ENCODE results near the gene ADAM22. TPM values are rescaled to one million over a fixed set of nuclear protein-coding genes. Genes with fewer than 3 reads are reported as not detected.
A peak's percentile ranks its signal among the peaks of the same experiment; 100 is the strongest.

Gene ADAM22
- total and polyA plus RNA-seq, 2 donors: 0.96 to 4.3 TPM

DNA sequence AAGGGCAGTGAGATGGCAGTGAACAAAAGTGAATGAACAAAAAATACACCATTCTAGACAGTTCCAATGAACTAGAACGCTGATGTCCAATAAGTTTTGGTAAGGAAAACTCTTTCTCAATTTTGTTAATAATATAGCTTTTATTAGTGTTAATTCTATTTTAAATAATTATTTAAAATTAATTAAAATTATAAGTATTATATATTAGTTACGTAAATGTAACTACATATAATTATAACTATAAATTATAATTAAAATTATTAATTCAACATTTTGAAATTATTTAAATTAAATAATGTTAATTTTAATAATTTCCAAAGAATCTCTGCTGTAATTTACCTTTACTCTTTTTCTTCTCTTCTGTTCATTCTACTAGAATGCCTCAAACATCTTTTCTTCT, 280.4 kb downstream of the ADAM22 start:
- over 99% methylated on average over 2 of the region's 2 CpGs for WGBS
- Histone ChIP-seq H3K4me1 (ENCODE audit: control insufficient read depth in 2 of 2, insufficient read depth in 2 of 2, low read length in 2 of 2) (peaks cover 2 to 11% of the 10 kb centered on the region in 2 donors), H3K36me3 (ENCODE audit: control insufficient read depth in 2 of 2, insufficient read depth in 2 of 2, low read length in 1 of 2) (peaks cover 8 to 54% of the 10 kb centered on the region in 2 donors), H3K4me3 (ENCODE audit: low read length in 2 of 2) (no peak overlapping the region), H3K9me3 (ENCODE audit: control insufficient read depth in 2 of 2, insufficient read depth in 1 of 2, low read length in 1 of 2) (no peaks in the 10 kb centered on the region), H3K27me3 (ENCODE audit: control insufficient read depth in 2 of 2, insufficient read depth in 1 of 2, low read length in 1 of 2) (no peaks in the 10 kb centered on the region), H3K27ac (ENCODE audit: low read depth in 1 of 2, low read length in 1 of 2) (no peak overlapping the region)
- DNase-seq (ENCODE audit: low read depth in 6 of 9, low spot score in 9 of 9): no peak

DNA sequence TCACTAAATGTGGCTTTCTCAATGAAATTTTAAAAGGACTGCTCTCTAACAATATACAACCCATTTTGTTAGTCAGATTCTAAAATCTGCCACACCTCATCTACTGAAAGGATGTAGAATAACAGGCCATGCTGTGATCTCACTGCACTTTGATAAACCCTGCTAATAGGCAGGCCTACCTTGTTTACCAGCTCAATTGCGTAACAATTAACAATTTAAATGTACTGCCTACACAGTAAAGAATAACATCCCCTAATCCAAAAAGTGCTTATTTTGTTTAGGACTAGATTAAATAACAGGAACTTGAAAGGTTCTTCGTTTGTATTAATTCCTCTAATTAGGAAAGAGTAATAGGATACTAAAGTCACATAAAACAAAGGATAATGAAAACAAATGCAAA, 281.2 kb downstream of the ADAM22 start:
- no peak overlapping the region for H3K27ac ChIP-seq (ENCODE audit: low read depth in 1 of 2, low read length in 1 of 2)
- no peak overlapping the region for H3K4me3 ChIP-seq (ENCODE audit: low read length in 2 of 2)
- H3K27me3 ChIP-seq (ENCODE audit: control insufficient read depth in 2 of 2, insufficient read depth in 1 of 2, low read length in 1 of 2): no peaks in the 10 kb centered on the region
- DNase-seq (ENCODE audit: low read depth in 6 of 9, low spot score in 9 of 9): no peak
- WGBS: 97% methylated on average over 2 of the region's 2 CpGs
- H3K9me3 ChIP-seq (ENCODE audit: control insufficient read depth in 2 of 2, insufficient read depth in 1 of 2, low read length in 1 of 2): no peaks in the 10 kb centered on the region
- peaks cover 2 to 13% of the 10 kb centered on the region in 2 donors for H3K4me1 ChIP-seq (ENCODE audit: control insufficient read depth in 2 of 2, insufficient read depth in 2 of 2, low read length in 2 of 2)
- H3K36me3 ChIP-seq (ENCODE audit: control insufficient read depth in 2 of 2, insufficient read depth in 2 of 2, low read length in 1 of 2): peaks cover 8 to 48% of the 10 kb centered on the region in 2 donors

DNA sequence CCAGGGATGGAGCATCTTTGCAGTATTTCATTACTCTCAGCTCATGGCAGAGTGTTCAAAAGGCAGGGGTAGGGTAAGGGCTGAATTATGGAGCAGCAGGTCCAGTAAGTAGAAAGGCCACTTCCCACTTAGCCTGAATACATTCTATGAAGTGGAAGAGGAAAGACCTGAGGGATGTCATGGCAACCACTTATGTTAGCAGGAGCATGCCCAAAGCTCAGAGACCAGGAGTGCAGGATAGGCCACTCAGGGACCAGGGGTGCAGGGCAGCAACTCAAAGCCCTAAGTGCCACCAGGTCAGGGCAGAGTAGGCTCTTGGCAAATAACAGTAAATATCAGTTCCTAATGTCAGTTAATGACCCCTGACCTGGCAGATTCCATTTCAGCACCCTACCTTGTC, 282.2 kb downstream of the ADAM22 start:
- Histone ChIP-seq H3K9me3 (ENCODE audit: control insufficient read depth in 2 of 2, insufficient read depth in 1 of 2, low read length in 1 of 2) (no peaks in the 10 kb centered on the region), H3K4me1 (ENCODE audit: control insufficient read depth in 2 of 2, insufficient read depth in 2 of 2, low read length in 2 of 2) (peaks cover 4 to 19% of the 10 kb centered on the region in 2 donors), H3K27ac (ENCODE audit: low read depth in 1 of 2, low read length in 1 of 2) (no peak overlapping the region), H3K4me3 (ENCODE audit: low read length in 2 of 2) (no peak overlapping the region), H3K27me3 (ENCODE audit: control insufficient read depth in 2 of 2, insufficient read depth in 1 of 2, low read length in 1 of 2) (no peaks in the 10 kb centered on the region), H3K36me3 (ENCODE audit: control insufficient read depth in 2 of 2, insufficient read depth in 2 of 2, low read length in 1 of 2) (peaks cover 8 to 46% of the 10 kb centered on the region in 2 donors)
- DNase-seq (ENCODE audit: low read depth in 6 of 9, low spot score in 9 of 9): no peak

DNA sequence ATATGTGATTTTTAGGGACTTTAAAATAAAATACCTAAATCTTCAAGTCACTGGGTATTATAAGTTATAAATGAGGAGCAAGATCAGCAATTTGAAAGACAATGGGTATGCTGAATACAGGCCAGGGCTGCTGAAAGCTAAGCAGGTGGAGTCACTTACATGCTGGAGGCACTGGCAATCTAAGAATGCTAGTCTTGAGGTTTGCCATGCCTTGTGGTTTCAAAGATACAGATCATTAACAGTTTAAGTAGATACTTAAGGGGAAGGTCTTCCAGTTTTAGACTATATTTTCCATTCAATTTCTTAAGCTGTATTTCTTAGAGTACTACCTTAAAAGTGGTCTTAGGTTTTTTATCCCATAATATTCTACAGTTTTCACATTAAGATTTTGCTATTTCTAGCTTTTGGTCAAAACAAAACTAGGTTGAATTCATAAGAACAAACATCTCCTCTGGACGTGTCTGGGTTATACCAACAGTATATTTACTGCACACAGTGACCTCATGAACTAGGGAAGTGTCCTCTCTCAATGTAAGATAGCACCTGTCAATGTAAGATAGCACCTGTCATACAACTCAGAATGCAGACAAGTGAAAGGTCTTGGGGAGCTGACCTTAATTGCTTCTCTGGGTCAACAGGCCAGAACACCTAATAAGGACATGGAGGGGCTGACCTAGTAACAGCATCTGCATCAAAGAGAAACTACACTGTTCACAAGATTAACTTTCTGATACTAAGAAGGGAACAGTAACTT, 283.8 kb downstream of the ADAM22 start:
- Histone ChIP-seq H3K4me3 (ENCODE audit: low read length in 2 of 2) (peak overlapping the region; percentile 69 to 88), H3K27me3 (ENCODE audit: control insufficient read depth in 2 of 2, insufficient read depth in 1 of 2, low read length in 1 of 2) (no peaks in the 10 kb centered on the region), H3K27ac (ENCODE audit: low read depth in 1 of 2, low read length in 1 of 2) (peak overlapping the region; percentile 25 to 73), H3K9me3 (ENCODE audit: control insufficient read depth in 2 of 2, insufficient read depth in 1 of 2, low read length in 1 of 2) (no peaks in the 10 kb centered on the region), H3K4me1 (ENCODE audit: control insufficient read depth in 2 of 2, insufficient read depth in 2 of 2, low read length in 2 of 2) (peaks cover 4 to 19% of the 10 kb centered on the region in 2 donors), H3K36me3 (ENCODE audit: control insufficient read depth in 2 of 2, insufficient read depth in 2 of 2, low read length in 1 of 2) (peaks cover 8 to 32% of the 10 kb centered on the region in 2 donors)
- DNase-seq (ENCODE audit: low read depth in 6 of 9, low spot score in 9 of 9): peak in 8 of 9 donors; percentile 2 to 59 (median 19)
- 8% methylated on average over 1 of the region's 1 CpG for WGBS

DNA sequence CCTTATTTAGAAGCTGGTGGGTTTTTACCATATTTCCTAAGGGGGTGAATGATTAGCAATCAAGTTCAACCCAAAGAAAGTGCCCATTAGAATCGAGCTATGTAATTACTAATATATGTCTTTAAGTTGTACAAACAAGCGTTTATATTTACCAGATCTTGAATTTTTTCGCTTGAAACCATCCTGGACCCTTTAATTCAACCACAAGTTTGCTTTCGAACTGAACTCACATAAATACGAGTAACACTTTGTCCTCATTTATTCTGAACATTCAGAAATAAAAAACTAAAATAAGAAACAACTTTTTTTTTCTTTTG, 284.3 kb downstream of the ADAM22 start:
- WGBS: 21% methylated on average over 5 of the region's 5 CpGs
- Histone ChIP-seq H3K27ac (ENCODE audit: low read depth in 1 of 2, low read length in 1 of 2) (peak overlapping the region in 1 of 2 donors; percentile 73), H3K36me3 (ENCODE audit: control insufficient read depth in 2 of 2, insufficient read depth in 2 of 2, low read length in 1 of 2) (peaks cover 8 to 26% of the 10 kb centered on the region in 2 donors), H3K4me3 (ENCODE audit: low read length in 2 of 2) (peak overlapping the region; percentile 69 to 88), H3K9me3 (ENCODE audit: control insufficient read depth in 2 of 2, insufficient read depth in 1 of 2, low read length in 1 of 2) (no peaks in the 10 kb centered on the region), H3K27me3 (ENCODE audit: control insufficient read depth in 2 of 2, insufficient read depth in 1 of 2, low read length in 1 of 2) (no peaks in the 10 kb centered on the region), H3K4me1 (ENCODE audit: control insufficient read depth in 2 of 2, insufficient read depth in 2 of 2, low read length in 2 of 2) (peaks cover 4 to 19% of the 10 kb centered on the region in 2 donors)
- DNase-seq (ENCODE audit: low read depth in 6 of 9, low spot score in 9 of 9): peak in 2 of 9 donors; percentile 2 to 24

DNA sequence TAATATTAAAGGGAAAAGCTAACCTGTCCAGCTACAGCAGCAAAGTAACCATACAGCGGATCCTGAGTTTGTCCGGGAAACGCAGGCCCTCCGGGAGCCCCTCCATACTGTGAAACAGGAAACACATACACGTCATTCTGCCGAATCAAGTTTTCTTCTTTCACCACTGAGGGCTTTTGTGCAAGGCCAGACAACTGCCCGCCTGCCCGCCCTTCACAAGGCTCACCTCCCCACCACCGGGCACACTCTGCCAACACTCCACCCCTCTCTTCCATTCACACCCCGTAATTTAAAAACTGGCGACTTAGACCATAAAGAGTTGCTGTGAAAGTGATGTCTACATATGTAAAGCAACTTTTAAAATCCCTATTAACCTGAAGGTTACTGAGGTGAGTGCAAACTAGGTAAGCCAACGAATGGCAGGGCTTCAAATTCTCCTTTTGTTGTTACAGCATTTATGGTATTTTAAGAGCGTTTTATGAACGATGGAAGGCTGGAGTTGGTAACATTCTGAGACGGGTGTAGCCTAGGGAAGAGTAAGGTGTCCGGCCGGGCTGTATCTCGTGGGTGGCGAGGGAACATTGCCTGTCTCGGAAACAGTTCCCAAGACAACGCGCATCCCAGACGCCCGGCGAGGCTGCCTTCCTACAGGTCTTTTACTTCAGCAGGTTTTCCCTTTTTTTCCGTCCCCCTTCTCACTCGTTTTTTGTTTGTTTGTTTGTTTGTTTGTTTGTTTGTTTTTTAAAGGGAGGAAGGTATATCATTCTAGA, 285.0 kb downstream of the ADAM22 start:
- WGBS: under 1% methylated on average over 27 of the region's 27 CpGs
- H3K9me3 ChIP-seq (ENCODE audit: control insufficient read depth in 2 of 2, insufficient read depth in 1 of 2, low read length in 1 of 2): no peaks in the 10 kb centered on the region
- H3K27me3 ChIP-seq (ENCODE audit: control insufficient read depth in 2 of 2, insufficient read depth in 1 of 2, low read length in 1 of 2): no peaks in the 10 kb centered on the region
- H3K27ac ChIP-seq (ENCODE audit: low read depth in 1 of 2, low read length in 1 of 2): peak overlapping the region; percentile 42 to 73
- peak overlapping the region; percentile 69 to 88 for H3K4me3 ChIP-seq (ENCODE audit: low read length in 2 of 2)
- H3K36me3 ChIP-seq (ENCODE audit: control insufficient read depth in 2 of 2, insufficient read depth in 2 of 2, low read length in 1 of 2): peaks cover 6 to 20% of the 10 kb centered on the region in 2 donors
- peak in 7 of 9 donors; percentile 8 to 53 (median 19) for DNase-seq (ENCODE audit: low read depth in 6 of 9, low spot score in 9 of 9)
- H3K4me1 ChIP-seq (ENCODE audit: control insufficient read depth in 2 of 2, insufficient read depth in 2 of 2, low read length in 2 of 2): peaks cover 4 to 19% of the 10 kb centered on the region in 2 donors

DNA sequence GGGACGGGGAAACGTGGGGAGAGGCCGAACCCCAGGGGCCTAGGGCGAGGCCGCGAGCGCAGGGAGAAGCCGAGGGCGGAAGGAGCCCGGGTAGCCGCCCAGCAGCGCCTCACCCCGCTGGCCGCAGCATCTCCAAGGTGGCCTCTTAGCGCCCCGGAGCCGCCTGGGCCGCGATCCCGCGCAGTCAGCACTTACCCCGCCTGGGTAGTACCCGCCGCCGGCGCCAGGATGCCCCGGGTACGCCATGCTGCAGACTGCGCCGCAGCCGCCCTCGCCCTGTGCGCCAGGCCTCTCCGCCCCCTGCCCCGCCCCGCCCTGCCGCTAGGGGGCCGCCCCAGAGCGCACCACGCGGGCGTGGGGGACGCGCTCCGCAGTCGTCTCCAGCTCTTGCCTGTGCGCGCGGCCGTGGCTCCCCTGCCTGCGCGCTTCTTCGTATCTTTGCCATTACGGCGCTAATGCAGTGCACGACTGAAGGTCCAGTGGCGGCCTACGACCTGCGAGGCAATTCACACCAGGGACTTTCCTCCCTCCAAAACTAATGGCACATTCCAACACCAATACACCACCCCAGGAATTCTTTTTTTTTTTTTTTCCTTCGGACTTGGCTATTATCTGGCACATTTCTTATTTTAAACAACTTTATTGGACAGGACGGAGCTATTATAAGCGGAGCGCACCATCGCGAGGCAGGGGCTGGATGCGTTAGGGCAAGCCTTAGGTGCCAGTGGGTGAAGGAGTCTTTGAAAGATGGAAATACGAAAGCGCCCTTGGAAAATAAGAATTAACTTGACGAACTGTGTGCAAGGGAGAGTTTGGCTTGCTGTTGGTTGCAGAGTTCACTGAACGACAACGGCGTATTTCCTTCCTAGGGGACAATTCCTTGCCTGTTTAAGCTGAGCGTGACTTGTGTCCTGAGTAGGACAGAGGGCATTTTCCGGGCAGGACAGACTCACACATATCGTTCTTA, 286.0 kb downstream of the ADAM22 start, which contains the start of gene SRI:
Gene SRI (minus strand): TSS at position 258 of the 967 bp plus-strand sequence. CDS start 12 bp downstream, at position 246.
- Histone ChIP-seq H3K36me3 (ENCODE audit: control insufficient read depth in 2 of 2, insufficient read depth in 2 of 2, low read length in 1 of 2) (peaks cover 3 to 12% of the 10 kb centered on the region in 2 donors), H3K9me3 (ENCODE audit: control insufficient read depth in 2 of 2, insufficient read depth in 1 of 2, low read length in 1 of 2) (no peaks in the 10 kb centered on the region), H3K27ac (ENCODE audit: low read depth in 1 of 2, low read length in 1 of 2) (peak within 1 kb of the TSS; percentile 66 to 73), H3K4me3 (ENCODE audit: low read length in 2 of 2) (peak within 1 kb of the TSS; percentile 69 to 88), H3K27me3 (ENCODE audit: control insufficient read depth in 2 of 2, insufficient read depth in 1 of 2, low read length in 1 of 2) (no peaks in the 10 kb centered on the region), H3K4me1 (ENCODE audit: control insufficient read depth in 2 of 2, insufficient read depth in 2 of 2, low read length in 2 of 2) (peaks cover 4 to 19% of the 10 kb centered on the region in 2 donors)
- WGBS: under 1% methylated on average over 74 of the region's 75 CpGs
- peak; percentile 61 to 93 (median 81) for DNase-seq (ENCODE audit: low read depth in 6 of 9, low spot score in 9 of 9)

DNA sequence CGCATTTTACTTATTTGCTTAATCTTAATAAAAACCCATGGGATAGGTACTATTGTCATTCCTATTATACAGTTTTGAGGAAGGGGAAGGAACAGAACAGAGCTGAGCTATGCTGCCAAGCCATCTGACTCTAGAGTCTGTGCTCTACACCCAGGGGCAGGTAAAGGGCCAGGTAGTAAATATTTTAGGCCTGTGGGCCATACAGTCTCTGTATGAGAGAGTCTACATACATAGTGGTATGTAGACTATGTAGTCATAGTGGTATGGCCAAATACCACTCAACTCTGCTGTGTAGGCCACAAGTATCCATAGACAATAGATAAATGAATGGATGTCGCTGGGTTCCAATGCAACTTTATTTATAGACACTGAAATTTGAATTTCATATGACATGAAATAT, 289.2 kb downstream of the ADAM22 start:
- 98% methylated on average over 2 of the region's 2 CpGs for WGBS
- no peaks in the 10 kb centered on the region for H3K36me3 ChIP-seq (ENCODE audit: control insufficient read depth in 2 of 2, insufficient read depth in 2 of 2, low read length in 1 of 2)
- no peak overlapping the region for H3K27ac ChIP-seq (ENCODE audit: low read depth in 1 of 2, low read length in 1 of 2)
- no peak for DNase-seq (ENCODE audit: low read depth in 6 of 9, low spot score in 9 of 9)
- peaks cover 2 to 13% of the 10 kb centered on the region in 2 donors for H3K4me1 ChIP-seq (ENCODE audit: control insufficient read depth in 2 of 2, insufficient read depth in 2 of 2, low read length in 2 of 2)
- H3K27me3 ChIP-seq (ENCODE audit: control insufficient read depth in 2 of 2, insufficient read depth in 1 of 2, low read length in 1 of 2): no peaks in the 10 kb centered on the region
- H3K4me3 ChIP-seq (ENCODE audit: low read length in 2 of 2): no peak overlapping the region
- no peaks in the 10 kb centered on the region for H3K9me3 ChIP-seq (ENCODE audit: control insufficient read depth in 2 of 2, insufficient read depth in 1 of 2, low read length in 1 of 2)

Data from thymus (tissue), 11 donors.